Erythroblast (primary cell): ENCODE results near the gene UBE2V1.
A peak's percentile ranks its signal among the peaks of the same experiment; 100 is the strongest.
"Not testable (repeated sequence)": the region's sequence is repeated elsewhere in the genome, so short reads cannot be mapped to it uniquely, and the experiment has no call there.

ENCODE experiments used
- DNase-seq, 2 experiments: peaks; one replicate each; lab custom pipeline; 2025; lab: John Stamatoyannopoulos, UW
- GATA1 ChIP-seq: IDR thresholded peaks from 2 replicates; pipeline ENCODE4 v1.6.1; 2011; ENCODE audit warnings: low read depth, mild to moderate bottlenecking, control low read depth, low read length, moderate library complexity
- POLR2A ChIP-seq: IDR thresholded peaks from 2 replicates; pipeline ENCODE4 v1.6.1; 2011; ENCODE audit warnings: mild to moderate bottlenecking, low read length

UBE2V1 gene

DNA sequence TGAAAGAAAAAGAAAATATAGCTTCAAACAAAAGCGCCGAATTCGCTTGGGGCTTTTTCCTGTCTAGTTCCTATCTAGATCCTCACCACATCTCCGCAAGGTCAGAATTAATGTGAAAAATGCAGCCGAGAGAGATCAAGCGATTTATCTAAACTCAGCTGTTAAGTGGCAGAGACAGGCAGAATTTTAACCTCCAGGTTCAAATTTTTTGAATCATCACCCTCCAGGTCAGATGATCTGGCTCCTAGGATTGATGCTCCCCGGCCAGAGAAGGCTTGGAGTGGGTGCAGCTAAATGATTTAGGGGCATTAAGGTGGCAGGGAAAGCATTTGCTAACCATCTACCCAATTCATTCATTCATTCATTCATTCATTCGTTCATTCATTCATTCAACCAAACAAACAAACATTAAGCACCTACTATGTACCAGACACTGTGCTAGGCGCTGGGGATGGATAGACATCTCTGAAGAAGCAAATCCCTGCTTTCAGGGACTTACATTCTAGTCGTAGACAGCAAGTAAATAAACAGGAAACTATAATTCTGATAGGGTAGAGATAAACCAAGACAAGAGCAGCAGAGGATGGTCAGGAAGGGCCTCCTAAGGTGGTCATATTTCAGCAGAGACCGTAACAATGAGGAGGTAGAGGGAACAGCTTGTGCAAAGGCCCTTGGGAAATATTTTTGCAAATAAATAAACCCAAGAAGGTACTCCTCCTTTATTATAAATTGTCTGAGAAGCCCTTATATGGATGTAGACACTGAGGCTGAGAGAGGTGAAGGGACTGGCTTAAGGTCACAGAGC is 672 bp upstream of the UBE2V1 start:
- DNase-seq: peak in 1 of 2 experiments; percentile 34

DNA sequence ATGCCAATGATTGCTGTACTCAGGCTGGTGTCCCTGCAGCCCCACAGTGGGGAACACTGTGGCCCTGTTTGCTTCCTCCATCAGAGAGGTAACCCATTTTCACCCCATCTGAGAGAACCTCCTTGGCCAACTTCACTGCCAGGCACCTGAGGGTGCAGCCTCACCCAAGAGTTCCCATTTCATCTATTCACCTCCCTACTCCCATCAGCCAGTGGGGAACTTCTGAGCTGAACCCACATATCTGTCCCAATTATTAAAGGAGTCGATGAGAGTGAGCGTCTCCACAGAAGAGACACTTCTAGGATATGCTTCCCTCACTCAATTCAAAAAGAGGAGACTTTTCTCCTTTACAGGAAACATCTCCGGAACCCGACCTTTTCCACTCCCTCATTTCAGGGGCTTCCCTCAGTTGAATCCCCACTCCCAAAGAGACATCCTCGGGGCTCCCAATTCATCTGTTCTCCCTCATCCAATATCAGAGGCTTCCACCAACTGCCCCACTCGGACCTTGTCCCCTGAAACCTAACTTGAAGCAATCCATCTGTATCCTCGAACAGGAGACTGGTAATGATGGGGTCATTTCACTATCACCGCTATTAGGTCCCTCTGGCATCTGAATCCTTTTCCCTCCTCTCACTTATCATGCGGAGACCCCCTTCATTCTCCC is 988 bp downstream of the UBE2V1 start:
- DNase-seq: peak; percentile 42 to 65
- TF ChIP-seq POLR2A (no peak), GATA1 (no peak)

More for the DNA sequence above, 672 bp upstream of the UBE2V1 start:
- TF ChIP-seq GATA1 (no peak), POLR2A (peak; percentile 57)

DNA sequence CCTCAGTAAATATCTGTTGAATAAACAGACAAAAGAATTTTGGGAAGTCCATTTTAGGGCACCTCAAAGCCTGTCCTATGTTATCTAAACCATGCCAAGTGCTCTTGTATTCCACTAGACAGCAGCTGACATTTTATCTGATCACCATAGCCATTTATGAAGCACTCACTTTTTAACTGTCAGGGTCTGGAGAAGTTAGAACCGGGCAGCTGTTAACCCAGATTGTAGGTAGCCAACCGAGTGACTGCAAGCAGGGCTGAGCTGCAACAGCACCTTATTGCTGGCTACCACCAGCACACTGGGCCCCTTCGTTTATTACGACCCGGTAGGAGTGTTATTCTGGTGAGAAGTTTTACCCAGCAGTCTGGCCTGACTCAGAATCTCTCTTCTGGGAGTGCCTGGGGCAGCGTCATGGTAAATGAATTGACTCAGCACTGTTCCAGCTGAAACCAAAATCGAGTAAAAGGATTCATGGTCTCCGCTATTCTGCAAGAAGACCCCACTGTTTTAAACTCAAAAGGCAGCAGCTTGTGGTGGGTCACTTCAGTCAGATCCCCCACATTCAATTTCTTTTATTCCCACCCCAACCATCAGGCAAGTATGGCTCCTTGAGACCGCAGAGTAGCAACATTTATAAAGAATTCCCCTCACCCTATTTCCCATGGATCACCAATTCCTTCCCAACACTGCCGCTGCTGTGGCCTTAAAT is 1.7 kb downstream of the UBE2V1 start:
- DNase-seq: peak; percentile 87 to 96
- TF ChIP-seq POLR2A (peak; percentile 80), GATA1 (peak; percentile 55)

DNA sequence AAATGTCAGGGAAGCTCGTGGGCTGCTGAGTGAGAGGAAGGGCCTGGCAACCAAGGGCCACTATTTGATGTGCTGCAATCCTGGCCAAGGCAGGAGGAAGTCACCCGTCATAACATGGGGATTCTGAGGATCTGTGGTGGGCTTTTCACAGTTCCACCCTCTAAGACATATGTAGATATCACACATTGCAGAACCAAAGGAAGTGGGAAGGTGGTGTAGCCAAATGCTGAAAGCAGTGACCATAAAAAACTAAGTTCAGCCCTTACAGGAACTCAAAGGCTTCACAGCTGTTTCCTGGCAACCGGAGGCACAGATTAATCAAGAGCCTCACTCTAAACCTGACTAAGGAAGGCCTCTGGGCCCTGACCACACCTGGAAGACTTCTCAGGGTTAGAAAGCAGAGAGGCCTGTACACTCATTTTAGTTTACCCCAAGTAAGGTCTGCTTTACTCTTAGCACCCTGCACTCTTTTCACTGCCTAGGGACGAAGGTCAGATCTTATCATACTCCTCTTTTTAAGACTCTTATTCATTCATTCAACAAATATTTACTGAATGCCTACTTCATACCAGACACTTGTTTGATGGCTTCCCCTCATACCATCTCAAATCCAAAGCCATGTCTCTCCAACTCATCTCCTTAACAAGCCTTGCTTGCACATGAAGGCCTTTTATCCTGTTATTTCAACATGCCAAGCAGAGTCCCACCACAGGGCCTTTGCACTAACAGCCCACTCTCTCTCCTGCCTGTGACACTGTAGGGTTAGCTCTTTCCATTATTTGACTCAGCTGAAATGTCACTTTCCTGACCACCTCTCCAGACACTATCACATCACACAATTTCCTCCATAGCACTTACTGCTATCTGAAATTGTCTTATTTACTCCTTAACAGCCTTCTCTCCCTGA is 2.6 kb downstream of the UBE2V1 start:
- DNase-seq: peak; percentile 56 to 62
- TF ChIP-seq GATA1 (no peak), POLR2A (no peak)

DNA sequence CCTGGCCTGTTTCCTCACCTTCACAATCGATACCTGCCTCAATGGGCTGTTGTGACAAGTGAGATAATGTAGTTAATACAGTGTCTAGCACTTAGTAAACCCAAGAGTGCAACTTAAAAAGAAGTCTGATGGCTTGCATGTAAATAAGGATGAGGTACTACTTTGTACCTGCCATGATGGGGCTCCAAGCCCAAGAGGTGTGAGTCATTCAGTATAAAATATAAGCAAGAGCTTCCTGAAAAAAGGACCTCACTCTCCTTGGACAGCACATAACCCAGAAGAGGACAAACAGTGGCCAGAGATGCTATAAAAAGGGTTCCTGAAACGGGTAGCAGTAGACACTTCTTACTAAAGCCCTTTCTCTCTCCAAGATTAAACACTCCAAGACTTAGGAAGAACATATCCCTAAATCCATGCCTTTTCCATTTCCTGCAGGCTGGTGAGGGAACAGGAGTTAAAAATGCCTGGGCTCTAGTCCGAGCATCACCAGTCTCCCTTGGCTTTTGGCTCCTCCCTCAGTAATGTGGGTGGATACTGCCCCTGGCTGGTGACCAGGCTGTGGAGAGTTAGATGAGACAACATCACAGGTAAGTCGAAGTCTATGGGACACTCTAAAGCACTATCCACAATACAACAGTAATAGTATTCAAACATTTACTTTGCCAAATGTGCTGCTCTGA is 4.3 kb downstream of the UBE2V1 start:
- no peak for TF ChIP-seq GATA1
- TF ChIP-seq POLR2A: no peak
- peak in 1 of 2 experiments; percentile 38 for DNase-seq

DNA sequence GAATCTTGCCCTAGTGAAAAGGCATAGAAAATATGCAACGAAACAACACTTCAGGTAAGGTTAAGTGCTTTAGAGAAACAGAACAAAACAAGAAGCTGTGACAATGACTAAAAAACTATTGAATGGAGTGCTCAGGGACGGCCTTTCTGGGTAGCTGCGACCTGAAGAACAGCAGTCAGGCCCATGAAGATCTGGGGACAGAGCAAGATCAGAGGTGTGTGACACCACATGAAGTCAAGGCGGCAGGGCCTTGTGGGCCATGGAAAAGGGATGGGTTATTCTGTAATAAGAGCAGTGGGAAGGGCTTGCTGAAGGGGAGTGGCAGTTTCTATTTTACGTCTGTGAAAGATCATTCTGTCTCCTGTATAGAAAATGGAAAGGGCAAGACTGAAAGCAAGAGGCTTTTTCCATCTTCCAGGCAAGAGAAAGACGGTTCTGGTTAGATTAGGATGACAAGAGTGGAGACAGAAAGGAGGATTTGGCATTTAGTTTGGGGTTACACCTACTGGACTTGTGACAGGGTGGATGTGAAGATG is 5.1 kb downstream of the UBE2V1 start:
- TF ChIP-seq POLR2A (no peak), GATA1 (no peak)
- peak; percentile 32 to 51 for DNase-seq

DNA sequence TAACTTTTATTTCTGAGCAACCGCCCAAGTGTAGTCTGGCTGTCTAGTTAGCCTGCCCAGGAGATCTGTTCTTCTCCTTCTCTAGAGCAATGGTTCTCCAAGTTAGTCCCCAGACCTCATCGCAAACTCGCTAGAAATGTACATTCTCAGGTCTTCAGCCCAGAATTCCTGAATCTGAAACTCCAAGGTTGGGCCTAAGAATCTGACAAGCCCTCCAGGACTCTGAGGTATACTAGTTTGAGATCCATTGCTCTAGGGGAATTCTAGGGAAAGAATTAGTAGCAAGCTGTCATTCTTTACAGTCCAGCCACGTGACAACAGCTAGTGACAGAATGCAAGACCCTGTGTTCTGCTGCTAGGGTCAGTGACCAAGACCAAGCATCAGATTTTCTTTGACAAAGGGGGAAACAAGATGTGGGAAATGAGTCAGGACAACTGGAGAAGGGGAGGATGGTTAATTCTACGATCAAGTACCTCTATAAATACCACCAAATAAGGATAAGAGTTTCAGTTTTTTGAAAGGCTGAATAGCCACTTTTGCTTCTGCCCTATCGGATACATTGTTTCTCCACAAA is 5.8 kb downstream of the UBE2V1 start:
- no peak for TF ChIP-seq POLR2A
- TF ChIP-seq GATA1: no peak
- DNase-seq: no peak

DNA sequence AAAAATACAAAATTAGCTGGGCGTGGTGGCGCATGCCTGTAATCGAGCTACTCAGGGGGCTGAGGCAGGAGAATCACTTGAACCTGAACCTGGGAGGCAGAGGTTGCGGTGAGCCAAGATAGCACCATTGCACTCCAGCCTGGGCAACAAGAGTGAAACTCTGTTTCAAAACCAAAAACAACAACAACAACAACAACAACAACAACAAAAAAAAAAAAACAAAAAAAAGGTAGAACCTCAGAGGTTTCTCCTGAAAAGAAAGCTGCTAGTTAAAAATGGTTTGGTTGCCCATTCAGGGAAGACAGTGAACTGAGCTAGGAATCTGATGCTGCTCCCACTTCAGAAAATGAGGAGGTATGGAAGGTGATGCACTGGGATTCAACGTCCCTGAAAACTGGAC is 6.3 kb downstream of the UBE2V1 start:
- DNase-seq: not testable (repeated sequence)

DNA sequence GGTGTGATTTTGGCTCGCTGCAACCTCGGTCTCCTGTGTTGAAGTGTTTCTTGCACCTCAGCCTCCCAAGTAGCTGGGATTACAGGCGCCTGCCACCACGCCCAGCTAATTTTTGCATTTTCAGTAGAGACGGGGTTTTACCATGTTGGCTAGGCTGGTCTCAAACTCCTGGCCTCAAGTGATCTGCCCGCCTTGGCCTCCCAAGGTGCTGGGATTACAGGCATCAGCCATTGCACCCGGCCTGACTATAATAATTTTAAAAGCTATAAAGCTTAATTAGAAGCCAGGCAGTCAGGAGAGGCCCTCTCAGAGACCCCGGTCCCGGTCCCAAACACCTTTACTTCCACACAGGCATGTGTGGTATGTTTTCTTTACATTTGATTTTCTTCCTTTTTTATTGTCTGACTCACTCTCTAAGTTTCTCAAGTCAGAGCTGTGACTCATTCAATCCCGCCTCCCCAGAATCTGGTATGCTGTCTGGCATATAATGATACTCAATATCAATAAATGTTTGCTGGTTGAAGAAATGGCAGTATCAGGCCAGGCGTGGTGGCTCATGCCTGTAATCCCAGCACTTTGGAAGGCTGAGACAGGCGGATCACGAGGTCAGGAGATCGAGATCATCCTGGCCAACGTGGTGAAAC is 9.4 kb downstream of the UBE2V1 start:
- DNase-seq: peak; percentile 70 to 80

DNA sequence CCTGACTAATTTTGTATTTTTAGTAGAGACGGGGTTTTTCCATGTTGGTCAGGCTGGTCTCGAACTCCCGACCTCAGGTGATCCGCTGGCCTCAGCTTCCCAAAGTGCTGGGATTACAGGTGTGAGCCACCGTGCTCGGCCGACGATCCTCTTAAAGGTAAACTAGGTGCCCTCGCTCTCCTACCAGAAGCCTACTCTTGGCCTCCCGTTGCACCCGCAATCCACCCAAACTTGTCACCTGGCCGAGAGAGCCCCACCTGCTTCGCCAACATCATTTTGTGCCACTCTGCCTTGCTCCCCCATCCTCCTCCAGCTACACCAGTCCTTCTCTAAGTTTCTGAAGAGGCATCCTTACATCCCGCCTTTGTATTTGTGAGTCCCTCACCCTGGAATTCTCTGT is 10.4 kb downstream of the UBE2V1 start:
- DNase-seq: not testable (repeated sequence)

DNA sequence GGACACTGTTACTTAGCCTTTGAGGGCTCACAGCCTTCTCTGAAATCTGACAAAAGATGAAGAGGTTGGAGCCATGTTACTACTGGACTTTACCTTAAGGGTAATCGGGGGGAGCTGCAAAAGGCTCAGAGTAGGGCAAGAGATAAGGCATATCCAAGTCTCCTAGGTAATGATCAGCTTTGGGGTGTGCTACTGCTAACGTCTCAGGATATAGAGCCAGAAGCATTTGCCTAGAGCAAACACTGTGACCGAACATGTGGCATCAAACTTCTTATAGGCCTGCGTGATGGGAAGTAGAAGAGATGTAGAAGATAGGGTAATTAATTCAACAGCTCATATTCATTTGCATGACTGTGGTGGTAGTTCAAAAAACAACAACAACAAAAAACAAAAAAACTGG is 11.1 kb downstream of the UBE2V1 start:
- no peak for TF ChIP-seq GATA1
- no peak for TF ChIP-seq POLR2A
- peak; percentile 32 to 38 for DNase-seq

DNA sequence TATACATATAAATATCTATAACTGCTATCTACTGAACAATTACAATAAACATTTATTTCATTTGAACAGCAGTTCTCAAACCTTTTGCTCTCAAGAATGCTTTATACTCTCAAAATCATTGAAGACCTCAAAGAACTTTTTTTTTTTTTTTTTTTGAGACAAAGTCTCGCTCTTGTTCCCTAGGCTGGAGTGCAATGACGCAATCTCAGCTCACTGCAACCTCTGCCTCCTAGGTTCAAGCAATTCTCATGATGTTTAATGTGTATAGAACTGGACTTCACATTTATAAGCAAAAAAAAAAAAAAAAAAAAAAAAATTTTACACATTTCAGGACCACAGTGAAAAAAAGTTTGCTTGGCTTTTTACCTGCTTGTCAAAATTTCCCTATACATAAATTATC is 11.7 kb downstream of the UBE2V1 start:
- TF ChIP-seq POLR2A: no peak
- TF ChIP-seq GATA1: no peak
- DNase-seq: no peak
